GM19463 (cell line): Measurements from ENCODE around the gene KCTD21.

ENCODE experiments used
- ATAC-seq: cut with Tn5 transposase; IDR thresholded peaks from one replicate; pipeline ENCODE4 v1.9.1; 2021; ENCODE audit warnings: mild to moderate bottlenecking, moderate library complexity; ENCODE audit not compliant: unreplicated experiment

KCTD21 gene

GRCh38 chr11:78202733-78203167 lies 14.3 kb upstream of the KCTD21 start:
- no peak for ATAC-seq

GRCh38 chr11:78201096-78201818 lies 12.8 kb upstream of the KCTD21 start:
- no peak for ATAC-seq

GRCh38 chr11:78200553-78200952 lies 12.1 kb upstream of the KCTD21 start:
- ATAC-seq: no peak

GRCh38 chr11:78200061-78200460 lies 11.6 kb upstream of the KCTD21 start:
- no peak for ATAC-seq

DNA sequence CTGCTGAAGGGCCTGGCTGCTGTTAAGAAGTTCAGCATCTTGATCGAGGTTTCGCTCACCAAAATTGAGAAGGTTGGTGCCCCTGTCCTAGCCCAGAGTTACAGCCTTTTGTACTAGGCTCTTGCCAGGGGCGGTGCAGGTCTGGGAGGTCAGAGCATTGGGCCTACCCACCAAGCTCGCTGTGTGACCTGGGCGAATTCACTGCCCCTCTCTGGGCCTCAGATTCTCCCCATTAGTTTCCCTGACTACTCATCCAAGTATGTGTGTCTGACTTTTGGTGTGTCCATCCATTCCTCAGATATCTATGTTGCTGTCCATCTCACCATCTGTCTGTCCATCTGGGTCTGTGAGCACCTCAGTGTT lies 11.2 kb upstream of the KCTD21 start:
- no peak for ATAC-seq

DNA sequence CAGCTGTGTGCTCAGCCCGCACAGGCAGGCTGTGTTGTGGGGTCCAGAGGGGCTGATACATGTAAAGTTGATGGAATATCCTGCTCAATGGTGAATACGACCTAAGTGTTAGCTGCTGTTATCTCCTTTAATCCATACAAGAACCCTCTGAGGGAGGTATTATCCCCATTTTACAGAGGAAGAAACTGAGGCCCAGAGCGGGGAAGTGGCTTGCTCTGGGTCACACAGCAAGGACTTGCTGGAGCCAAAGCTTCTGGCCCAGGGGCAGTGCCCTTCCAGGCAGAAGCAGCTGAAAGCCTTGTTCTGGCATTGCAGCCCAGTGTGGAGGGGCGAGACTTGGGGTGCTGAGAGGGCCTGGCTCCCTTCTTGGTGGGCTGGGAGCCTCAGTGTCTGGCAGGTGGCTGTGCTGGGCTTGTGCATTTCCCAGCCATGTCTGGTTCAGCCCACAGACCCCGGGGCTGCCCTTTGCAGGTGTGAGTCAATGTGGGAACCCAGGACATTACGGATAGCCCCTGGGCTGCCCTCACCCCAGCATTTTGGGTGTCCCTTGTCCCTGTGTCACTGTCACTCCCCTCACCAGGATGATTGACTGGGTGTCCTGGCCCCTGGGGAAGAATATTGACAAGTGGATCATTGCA lies 10.7 kb upstream of the KCTD21 start:
- ATAC-seq: no peak

DNA sequence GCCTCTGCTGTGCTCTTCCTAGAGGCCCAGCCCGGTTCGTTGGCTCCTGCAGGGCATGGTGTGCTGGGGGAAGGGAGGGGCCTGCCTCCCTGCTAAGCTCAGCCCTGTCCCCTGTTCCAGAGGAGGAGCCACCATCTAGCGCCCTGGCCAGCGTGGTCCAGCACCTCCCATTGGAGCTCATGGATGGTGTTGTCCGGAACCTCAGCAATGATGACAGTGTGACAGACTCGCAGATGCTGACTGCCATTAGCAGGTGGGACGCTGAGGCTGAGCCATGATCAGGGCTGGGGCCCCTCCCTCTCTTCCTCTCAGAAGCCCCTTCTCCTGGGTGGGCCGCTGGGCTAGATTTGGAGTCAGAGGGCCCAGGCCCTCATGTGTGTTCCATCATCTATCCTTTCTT lies 9.4 kb upstream of the KCTD21 start:
- ATAC-seq: no peak

- ATAC-seq: no peak
Observed at GRCh38 chr11:78196661-78197091, 8.2 kb upstream of the KCTD21 start.

- ATAC-seq: no peak
Observed at GRCh38 chr11:78195917-78196560, 7.6 kb upstream of the KCTD21 start.

GRCh38 chr11:78194490-78194889 lies 6.1 kb upstream of the KCTD21 start:
- ATAC-seq: no peak

GRCh38 chr11:78193806-78194205 lies 5.4 kb upstream of the KCTD21 start:
- ATAC-seq: no peak

GRCh38 chr11:78192911-78193351 lies 4.5 kb upstream of the KCTD21 start:
- no peak for ATAC-seq

DNA sequence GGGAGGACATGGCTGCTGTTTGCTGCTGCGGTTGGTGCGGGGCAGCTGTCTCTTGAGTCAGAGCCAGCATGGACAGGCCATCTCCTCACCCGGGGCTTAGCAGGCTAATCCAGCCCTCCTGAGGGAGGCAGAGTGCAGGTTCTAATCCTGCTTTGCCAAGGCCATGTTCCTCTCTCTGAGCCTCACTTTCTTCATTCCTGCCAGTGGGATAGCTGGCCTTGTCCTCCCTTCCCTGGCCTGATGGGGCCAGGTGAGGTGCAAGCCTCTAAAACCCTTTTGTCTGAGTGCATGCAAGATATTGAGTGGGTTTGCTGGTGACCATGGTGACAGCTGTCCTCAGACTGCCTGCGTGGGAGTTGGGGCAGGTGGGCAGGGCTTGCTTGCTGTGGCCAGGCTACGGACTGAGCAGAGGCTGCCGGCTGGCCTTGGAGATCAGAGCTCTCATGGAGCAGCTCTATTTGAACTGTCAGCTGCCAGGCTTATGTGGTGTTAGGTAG lies 3.8 kb upstream of the KCTD21 start:
- no peak for ATAC-seq

DNA sequence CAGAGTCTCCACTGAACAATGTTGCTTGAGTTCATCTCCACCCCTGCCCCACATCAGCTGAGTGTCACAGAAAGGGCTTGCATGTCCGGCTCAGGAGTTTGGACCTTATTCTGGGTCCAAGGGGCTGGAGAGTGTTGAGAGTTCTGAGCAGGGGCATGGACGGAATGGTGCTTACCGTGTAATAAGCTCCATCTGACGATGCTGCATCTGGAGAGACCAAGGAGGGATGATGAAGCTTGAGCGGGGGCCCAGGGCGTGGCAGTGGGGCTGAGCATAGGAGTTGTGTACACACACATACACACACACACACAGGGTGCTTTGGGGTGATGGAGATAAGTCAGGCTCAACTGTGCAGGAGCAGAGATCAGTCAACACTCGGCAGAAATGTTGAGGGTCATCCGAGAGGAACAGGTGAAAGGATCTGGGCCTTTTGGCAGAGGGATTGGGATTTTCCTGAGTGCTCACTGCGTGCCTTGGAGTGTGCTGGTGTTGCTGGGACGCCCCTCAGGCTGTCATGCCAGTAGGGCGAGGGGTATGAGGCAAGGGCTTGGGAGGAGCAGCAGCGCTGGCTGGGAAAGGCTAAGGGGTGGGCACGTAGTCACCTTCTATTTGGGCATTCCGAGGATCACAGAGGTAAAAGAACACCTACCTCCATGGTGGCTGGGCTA lies 2.6 kb upstream of the KCTD21 start:
- ATAC-seq: no peak

GRCh38 chr11:78190374-78190773 lies 1.9 kb upstream of the KCTD21 start:
- no peak for ATAC-seq

GRCh38 chr11:78189851-78190250 lies 1.4 kb upstream of the KCTD21 start:
- ATAC-seq: no peak

- no peak for ATAC-seq
Observed at GRCh38 chr11:78189174-78189724, 823 bp upstream of the KCTD21 start.

GRCh38 chr11:78187366-78188285 lies 800 bp downstream of the KCTD21 start:
- peak; percentile 12 for ATAC-seq

DNA sequence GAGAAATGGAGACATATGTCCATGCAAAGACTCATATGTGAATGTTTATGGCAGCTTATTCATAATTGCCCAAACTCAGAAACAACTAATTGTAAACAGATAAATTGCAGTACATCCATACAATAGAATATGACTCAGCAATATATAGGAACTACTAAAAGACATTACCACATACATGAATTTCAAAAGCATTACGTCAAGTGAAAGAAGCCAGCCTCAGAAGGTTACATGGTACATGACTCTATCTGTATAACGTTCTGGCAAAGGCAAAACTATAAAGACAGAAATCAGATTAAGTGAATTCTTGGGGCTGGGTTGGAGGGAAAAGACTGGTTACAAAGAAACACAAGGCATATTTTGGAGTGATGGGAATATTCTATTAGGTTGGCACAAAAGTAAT lies 7.2 kb downstream of the KCTD21 start:
- ATAC-seq: no peak

DNA sequence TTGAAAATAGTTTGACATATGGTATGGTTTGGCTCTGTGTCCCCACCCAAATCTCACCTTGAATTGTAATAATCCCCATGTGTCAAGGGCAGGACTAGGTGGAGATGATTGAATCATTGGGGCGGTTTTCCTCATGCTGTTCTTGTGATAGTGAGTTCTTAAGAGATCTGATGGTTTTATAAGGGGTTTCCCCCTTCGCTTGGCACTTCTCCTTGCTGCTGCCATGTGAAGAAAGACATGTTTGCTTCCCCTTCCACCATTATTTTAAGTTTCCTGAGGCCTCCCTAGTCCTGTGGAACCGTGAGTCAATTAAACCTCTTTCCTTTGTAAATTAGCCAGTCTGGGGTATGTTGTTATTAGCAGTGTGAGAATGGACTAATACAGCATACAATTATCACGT lies 7.7 kb downstream of the KCTD21 start:
- no peak for ATAC-seq
